C4-2B (cell line): ENCODE measurements around the gene TMEM42.

Experiments used
- CTCF ChIP-seq: fragments of 450-650 bp; conservative IDR thresholded peaks from 2 replicates; pipeline ENCODE4 v1.5.1; 2017; ENCODE audit warnings: mild to moderate bottlenecking
- ZFX ChIP-seq: fragments of 450-650 bp; IDR thresholded peaks from 2 replicates; pipeline ENCODE4 v1.6.1; 2017

- TF ChIP-seq CTCF (no peak), ZFX (no peak)
Observed at GRCh38 chr3:44860117-44860516, 1.6 kb upstream of the TMEM42 start.
